Panc1 (cell line): ENCODE measurements around the gene SPRTN.

ENCODE experiments used
- CTCF ChIP-seq: fragments of 450-650 bp; IDR thresholded peaks from 2 replicates; pipeline ENCODE4 v1.5.1; 2017; ENCODE audit warnings: mild to moderate bottlenecking
- POLR2AphosphoS5 ChIP-seq: IDR thresholded peaks from 2 replicates; pipeline ENCODE4 v1.6.1; 2012; ENCODE audit warnings: mild to moderate bottlenecking, low read depth, low read length, moderate library complexity
- REST ChIP-seq, 2 experiments: IDR thresholded peaks; 2 replicates each; pipeline ENCODE4 v1.6.1; 2011 to 2012; ENCODE audit warnings: low read depth in 2 of 2, control low read depth in 1 of 2, low read length in 1 of 2, mild to moderate bottlenecking in 1 of 2, moderate library complexity in 1 of 2; ENCODE audit not compliant: insufficient read depth in 1 of 2
- SIN3A ChIP-seq: IDR thresholded peaks from 2 replicates; pipeline ENCODE4 v1.6.1; 2012; ENCODE audit warnings: low read depth, mild to moderate bottlenecking, low read length, moderate library complexity, borderline replicate concordance; ENCODE audit not compliant: insufficient read depth

- no peak for TF ChIP-seq CTCF
- no peak for TF ChIP-seq SIN3A
- TF ChIP-seq POLR2AphosphoS5: no peak
- TF ChIP-seq REST (IDR thresholded peaks at IDR 0.05; ENCODE audit: insufficient read depth in 1 of 2, low read depth in 2 of 2, low read length in 1 of 2): no peak
Observed at GRCh38 chr1:231301990-231302389, 36.1 kb upstream of the SPRTN start.
